Muscle of leg (tissue), 9 donors: Measurements from ENCODE around the gene TMIE. TPM values are rescaled to one million over a fixed set of nuclear protein-coding genes. Genes with fewer than 3 reads are reported as not detected.

Experiments
- polyA plus RNA-seq, 8 donors: library from polyadenylated mRNA; unstranded; fragments of 120-200 nt; gene quantifications; one replicate each; pipeline versions ENCODE4 v1.2.1 to v1.2.3, GENCODE V29; 2013; ENCODE audit warnings: inconsistent platforms in 1 of 8, low replicate concordance in 1 of 8; ENCODE audit not compliant: insufficient read length in 8 of 8, insufficient read depth in 1 of 8
- total RNA-seq: library from RNA; stranded (reverse); fragments of 120-200 nt; gene quantifications from one replicate; pipeline ENCODE4 v1.2.4, GENCODE V29; 2013

Gene TMIE
- total and polyA plus RNA-seq, 9 donors, result 0.32 to 1.0 (median 0.74) TPM

Other genes starting within 250 kb of the TMIE start
- 1.3 TPM for gene LTF, start 236.5 kb upstream of the TMIE start, total RNA-seq
- gene LTF, start 236.5 kb upstream of the TMIE start, polyA plus RNA-seq, result 1 to 10 TPM; 2.0 to 6.6 (median 3.6) TPM
- 0.04 TPM for gene RTP3, start 203.4 kb upstream of the TMIE start, total RNA-seq
- gene RTP3, start 203.4 kb upstream of the TMIE start, polyA plus RNA-seq, result under 1 TPM in 1 of 8 donors, not detected in 7; 0.09 TPM
- gene LRRC2, start 135.1 kb upstream of the TMIE start, total RNA-seq, result 4.1 TPM
- gene LRRC2, start 135.1 kb upstream of the TMIE start, polyA plus RNA-seq, result 1 to 10 TPM; 1.1 to 4.1 (median 2.6) TPM
- gene FAM240A, start 88.9 kb upstream of the TMIE start, total RNA-seq, result 0.27 TPM
- under 1 TPM in 7 of 8 donors, not detected in 1; 0.19 to 0.63 (median 0.24) TPM for gene FAM240A, start 88.9 kb upstream of the TMIE start, polyA plus RNA-seq
- 5.1 TPM for gene ALS2CL, start 7.7 kb upstream of the TMIE start, total RNA-seq
- 1 to 10 TPM; 1.9 to 7.3 (median 6.1) TPM for gene ALS2CL, start 7.7 kb upstream of the TMIE start, polyA plus RNA-seq
- gene PRSS50, start 16.5 kb downstream of the TMIE start, total RNA-seq, result 0.09 TPM
- under 1 TPM in 7 of 8 donors, not detected in 1; 0.06 to 0.44 (median 0.12) TPM for gene PRSS50, start 16.5 kb downstream of the TMIE start, polyA plus RNA-seq
- gene MYL3, start 162.1 kb downstream of the TMIE start, total RNA-seq, result 107 TPM
- 100 to 1,000 TPM; 201 to 640 (median 278) TPM for gene MYL3, start 162.1 kb downstream of the TMIE start, polyA plus RNA-seq
- 20.7 TPM for gene PTH1R, start 176.3 kb downstream of the TMIE start, total RNA-seq
- gene PTH1R, start 176.3 kb downstream of the TMIE start, polyA plus RNA-seq, result 10 to 100 TPM in 4 of 8 donors, 1 to 10 TPM in 4; 7.1 to 26.8 (median 10.4) TPM